Measurements from ENCODE around the gene PRM2.
"Not testable (repeated sequence)": the region's sequence is repeated elsewhere in the genome, so short reads cannot be mapped to it uniquely, and the experiment has no call there.

PRM2 gene

DNA sequence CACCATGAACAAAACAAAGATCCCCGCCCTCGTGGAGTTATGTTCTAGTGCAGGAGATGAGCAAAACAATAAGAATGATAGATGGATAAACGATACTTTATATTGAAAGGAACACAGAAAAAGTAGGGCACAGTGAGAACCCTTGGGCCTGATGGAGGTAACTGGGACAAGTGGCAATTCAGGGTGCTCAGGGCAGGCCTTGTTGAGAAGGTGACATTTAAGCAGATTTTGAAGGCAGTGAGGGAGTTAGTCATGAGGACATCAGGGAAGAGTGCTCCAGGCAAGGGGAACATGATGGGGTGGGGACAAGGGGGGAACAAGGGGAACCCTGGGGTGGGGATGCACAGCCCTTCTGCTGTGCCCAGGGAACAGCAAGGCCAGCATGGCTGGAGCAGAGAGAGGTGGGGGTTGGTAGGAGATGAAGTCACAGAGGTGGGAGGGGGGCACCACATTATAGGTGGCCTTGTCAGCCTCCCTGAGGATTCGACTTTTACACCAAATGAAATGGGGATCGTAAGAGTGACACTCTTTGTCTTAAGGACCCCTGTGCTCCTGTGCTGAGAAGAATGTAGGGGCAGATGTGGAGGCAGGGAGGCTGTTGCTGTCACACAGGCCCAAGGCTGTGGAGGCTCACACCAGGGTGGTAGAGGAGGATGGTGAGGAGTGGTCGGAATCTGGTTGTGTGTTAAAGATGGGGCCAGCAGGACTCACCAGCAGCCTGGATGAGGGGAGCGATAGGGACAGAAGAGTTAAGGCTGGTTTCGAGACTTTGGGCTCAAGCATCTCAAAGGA is 14.0 kb upstream of the PRM2 start:
- DNase-seq (ENCODE audit: low read depth in 2 of 3, low spot score in 2 of 3): no peak

DNA sequence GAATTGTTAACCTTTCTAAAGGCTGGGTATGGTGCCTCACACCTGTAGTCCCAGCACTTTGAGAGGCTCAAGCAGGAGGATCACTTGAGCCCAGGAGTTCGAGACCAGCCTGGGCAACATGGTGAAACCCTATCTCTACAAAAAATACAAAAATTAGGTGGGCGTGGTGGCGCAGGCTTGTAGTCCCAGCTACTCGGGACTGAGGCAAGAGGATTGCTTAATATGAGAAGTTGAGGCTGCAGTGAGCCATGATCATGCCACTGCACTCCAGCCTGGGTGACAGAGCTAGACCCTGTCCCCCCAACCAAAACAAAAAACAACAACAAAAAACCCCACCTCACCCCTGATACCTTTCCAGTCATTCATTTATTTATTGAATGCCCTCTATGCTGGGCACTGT is 13.4 kb upstream of the PRM2 start:
- not testable (repeated sequence) for DNase-seq (ENCODE audit: low read depth in 2 of 3, low spot score in 2 of 3)

- no peak for DNase-seq (ENCODE audit: low read depth in 2 of 3, low spot score in 2 of 3)
Measured at GRCh38 chr16:11289202-11289601, 12.9 kb upstream of the PRM2 start.

GRCh38 chr16:11285842-11286241 is 9.6 kb upstream of the PRM2 start:
- DNase-seq (ENCODE audit: low read depth in 2 of 3, low spot score in 2 of 3): no peak

DNA sequence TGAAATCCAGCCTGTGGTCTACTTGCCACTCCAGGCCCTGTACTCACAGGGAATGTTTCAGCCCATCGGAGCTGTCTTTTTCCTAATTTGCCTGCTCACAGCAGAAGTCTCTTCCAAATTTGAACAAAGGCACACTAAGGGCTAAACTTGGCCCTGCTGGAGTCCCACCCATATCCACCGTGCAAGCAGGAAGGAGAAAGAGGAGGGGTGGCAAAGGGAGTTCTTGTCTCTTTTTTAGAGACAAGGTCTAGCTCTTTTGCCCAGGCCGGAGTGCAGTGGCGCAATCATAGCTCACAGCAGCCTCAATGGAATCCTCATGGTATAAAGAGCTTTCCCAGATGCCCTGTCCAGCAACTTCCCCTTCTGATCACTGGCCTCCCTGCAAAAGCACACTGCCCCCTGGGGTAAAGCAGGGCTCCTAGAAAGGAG is 7.6 kb upstream of the PRM2 start:
- no peak for DNase-seq (ENCODE audit: low read depth in 2 of 3, low spot score in 2 of 3)

DNA sequence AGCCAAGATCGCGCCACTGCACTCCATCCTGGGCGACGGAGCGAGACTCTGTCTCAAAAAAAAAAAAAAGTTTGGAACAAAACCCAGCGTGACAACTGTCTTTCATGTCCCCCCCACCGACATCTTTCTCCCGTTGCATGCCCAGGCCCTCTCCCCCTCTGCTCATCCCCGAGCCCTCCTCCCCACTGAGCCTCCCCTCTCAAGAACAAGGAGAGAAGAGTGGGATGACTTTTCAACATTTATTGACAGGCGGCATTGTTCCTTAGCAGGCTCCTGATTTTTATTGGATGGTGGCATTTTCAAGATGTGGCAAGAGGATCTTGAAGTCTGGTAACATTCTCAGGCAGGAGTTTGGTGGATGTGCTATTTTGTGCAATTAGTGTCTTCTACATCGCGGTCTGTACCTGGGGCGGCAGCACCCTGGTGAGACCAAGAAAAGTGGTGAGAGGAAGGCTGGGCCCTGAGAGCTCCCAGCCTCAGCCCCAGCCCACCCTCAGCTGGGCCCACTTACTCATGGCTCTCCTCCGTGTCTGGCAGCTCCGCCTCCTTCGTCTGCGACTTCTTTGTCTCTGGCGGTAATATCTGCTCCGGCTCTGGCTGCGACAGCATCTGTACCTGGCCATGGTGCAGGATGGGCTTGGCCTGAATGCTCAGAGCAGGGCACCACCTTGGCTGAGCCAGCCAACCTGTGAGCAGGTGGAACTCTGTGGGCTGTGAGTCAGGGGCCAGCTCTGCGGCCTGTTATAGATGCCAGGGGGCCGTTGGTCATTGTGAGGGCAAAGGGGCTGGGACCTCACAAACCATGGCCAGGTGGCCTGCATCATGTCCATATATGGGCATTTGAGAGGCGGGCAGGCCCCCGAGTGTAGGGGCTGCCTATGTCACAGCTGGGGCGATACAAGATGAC is 4.6 kb upstream of the PRM2 start, which contains the start of gene PRM1:
Gene PRM1, minus strand, starts transcription at position 715 of the 907 bp plus-strand sequence. Its CDS starts 92 bp downstream, at position 623.
- no peak for DNase-seq (ENCODE audit: low read depth in 2 of 3, low spot score in 2 of 3)

DNA sequence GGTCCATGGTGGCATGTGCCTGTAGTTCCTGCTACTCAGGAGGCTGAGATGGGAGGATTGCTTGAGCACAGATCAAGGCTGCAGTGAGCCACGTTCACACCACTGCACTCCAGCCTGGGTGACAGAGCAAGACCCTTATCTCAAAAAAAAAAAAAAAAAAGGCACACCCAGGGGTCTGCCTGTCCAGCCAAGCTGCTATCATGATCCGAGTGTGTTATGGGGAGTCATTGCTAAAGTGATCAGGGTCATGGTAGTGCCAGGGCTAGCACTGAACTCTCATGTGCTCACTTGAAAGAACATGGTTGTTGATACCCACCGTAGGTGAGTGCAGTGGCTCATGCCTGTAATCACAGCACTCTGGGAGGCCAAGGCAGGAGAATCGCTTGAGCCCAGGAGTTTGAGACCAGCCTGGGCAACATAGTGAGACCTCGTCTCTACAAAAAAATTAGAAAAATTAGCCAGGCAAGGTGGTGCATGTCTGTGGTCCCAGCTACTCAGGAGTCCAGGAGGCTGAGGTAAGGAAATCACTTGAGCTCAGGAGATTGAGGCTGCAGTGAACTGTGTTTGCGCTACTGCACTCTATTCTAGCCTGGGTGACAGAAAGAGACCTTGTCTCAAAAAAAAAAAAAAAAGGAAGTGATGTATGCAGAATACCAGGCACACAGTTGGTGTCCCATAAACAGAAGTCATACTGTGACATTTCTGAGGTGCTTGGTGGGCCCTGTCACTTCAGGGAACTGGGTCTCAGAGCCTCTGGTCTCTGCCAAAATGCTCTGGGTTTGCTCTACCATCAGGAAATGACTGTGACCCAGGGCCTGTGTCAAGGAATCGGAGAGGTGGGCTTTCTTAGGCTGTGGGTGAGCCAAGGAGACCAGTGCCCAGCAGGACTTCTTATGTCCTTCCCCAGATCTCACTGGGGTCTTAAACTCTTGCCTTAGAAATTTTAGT is 2.7 kb upstream of the PRM2 start:
- DNase-seq (ENCODE audit: low read depth in 2 of 3, low spot score in 2 of 3): no peak

- no peak for DNase-seq (ENCODE audit: low read depth in 2 of 3, low spot score in 2 of 3)
Measured at GRCh38 chr16:11277607-11278337, 1.5 kb upstream of the PRM2 start.

- no peak for DNase-seq (ENCODE audit: low read depth in 2 of 3, low spot score in 2 of 3)
Measured at GRCh38 chr16:11276896-11277593, 765 bp upstream of the PRM2 start.

DNA sequence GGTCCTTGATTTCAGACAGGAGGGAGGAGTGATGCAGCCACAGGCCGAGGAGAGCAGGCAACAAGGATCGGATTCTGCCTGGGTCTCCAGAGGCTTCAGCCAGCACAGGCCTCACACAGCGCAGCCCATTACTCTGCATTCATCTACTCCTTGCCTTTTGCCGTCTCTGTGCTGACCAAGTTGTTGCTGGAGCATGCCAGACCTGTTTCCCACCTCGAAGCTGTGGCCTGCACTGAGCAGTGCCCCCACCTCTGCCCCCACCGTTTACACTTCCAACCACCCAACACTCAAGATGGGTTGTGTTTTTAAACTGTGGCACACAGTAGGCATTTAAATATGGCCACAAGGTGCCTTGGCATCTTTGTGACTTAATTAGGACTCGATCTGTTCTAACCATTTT is 1.3 kb downstream of the PRM2 start:
- DNase-seq (ENCODE audit: low read depth in 2 of 3, low spot score in 2 of 3): no peak

DNA sequence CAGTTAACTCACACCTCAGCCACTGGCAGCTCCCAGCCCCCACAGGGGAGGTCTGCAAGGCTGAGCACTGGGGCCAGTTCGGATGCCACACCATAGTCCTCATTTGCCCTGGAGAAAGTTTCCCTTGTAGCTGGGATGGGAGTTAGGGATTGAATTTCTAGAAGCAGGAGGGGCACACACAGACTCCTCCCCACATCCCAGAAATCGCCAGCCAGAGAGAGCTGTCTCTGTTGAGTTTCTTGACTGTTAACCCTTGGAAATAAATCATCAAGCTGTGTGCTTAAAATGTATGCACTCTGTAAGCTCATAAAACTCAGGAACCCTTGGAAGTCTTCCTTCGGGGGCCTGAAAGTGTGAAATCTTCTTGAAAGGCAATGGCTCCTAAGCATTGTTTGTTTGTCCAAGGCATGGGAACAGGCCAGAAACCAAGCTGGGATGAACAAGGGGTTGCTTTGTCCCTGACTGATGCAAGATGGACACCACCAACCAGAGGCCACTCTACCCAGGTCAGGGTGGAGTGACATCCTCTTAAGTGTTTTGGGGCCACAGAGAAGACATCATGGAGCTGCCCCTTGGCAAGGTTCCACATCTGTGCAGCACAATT is 2.5 kb downstream of the PRM2 start:
- DNase-seq (ENCODE audit: low read depth in 2 of 3, low spot score in 2 of 3): no peak

- no peak for DNase-seq (ENCODE audit: low read depth in 2 of 3, low spot score in 2 of 3)
Measured at GRCh38 chr16:11272921-11273720, 3.2 kb downstream of the PRM2 start, which contains the start of gene PRM3. TSS of gene PRM3 (minus strand) at chr16:11273629. CDS start at chr16:11273595, 34 bp downstream.

DNA sequence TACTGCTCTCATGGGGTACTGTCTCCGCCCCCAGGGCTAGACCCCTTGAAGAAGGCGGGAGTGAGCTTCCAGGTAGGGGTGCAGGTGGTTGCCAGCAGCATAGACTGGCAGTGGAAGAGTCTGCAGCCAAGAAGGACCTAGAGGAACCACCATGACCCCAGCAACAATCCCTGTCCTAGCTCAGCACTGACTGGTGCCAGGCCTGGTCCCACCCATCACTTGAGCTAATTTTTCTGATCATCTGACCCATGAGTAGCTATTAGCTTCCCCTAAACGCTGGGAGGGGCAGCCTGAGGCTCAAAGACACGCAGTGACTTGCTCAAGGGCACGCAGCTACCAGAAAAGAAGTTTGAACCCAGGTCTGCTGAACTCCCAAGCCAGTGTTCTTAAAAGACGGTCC is 3.8 kb downstream of the PRM2 start:
- DNase-seq (ENCODE audit: low read depth in 2 of 3, low spot score in 2 of 3): no peak

- DNase-seq (ENCODE audit: low read depth in 2 of 3, low spot score in 2 of 3): no peak
Measured at GRCh38 chr16:11271610-11272009, 4.7 kb downstream of the PRM2 start.

- DNase-seq (ENCODE audit: low read depth in 2 of 3, low spot score in 2 of 3): no peak
Measured at GRCh38 chr16:11270602-11271162, 5.6 kb downstream of the PRM2 start.

GRCh38 chr16:11268921-11269375 is 7.3 kb downstream of the PRM2 start, which contains the start of gene TNP2:
TSS of gene TNP2 (minus strand) at chr16:11269325. CDS start at chr16:11269262, 63 bp downstream.
- no peak for DNase-seq (ENCODE audit: low read depth in 2 of 3, low spot score in 2 of 3)

DNA sequence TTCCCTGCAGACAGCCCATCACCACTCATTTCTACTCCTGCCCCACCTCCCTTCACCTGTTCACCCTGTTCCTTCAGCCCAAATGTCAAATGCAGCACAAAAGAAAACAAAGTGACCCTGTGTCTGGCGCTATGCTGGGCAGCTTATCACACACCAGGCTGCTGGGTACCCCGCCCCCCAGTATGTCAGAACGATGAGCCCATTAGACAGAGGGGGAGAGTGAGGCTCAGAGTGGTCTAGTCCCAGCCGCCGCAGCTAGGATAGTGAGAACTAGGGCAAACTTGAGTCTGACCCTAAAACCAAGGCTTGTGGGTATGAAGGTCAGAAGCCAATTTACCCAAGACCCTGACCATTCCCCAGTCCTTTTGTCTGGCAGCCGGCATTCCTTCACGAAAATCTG is 11.2 kb downstream of the PRM2 start:
- no peak for DNase-seq (ENCODE audit: low read depth in 2 of 3, low spot score in 2 of 3)
